ENCODE results near the gene R3HCC1L. TPM values are rescaled to one million over a fixed set of nuclear protein-coding genes. Genes with fewer than 3 reads are reported as not detected.

R3HCC1L gene
- 10 to 100 TPM; 21.7 to 23.3 TPM for total RNA-seq
- 44.0 to 63.9 reads per million in 2 donors for total RNA-seq

DNA sequence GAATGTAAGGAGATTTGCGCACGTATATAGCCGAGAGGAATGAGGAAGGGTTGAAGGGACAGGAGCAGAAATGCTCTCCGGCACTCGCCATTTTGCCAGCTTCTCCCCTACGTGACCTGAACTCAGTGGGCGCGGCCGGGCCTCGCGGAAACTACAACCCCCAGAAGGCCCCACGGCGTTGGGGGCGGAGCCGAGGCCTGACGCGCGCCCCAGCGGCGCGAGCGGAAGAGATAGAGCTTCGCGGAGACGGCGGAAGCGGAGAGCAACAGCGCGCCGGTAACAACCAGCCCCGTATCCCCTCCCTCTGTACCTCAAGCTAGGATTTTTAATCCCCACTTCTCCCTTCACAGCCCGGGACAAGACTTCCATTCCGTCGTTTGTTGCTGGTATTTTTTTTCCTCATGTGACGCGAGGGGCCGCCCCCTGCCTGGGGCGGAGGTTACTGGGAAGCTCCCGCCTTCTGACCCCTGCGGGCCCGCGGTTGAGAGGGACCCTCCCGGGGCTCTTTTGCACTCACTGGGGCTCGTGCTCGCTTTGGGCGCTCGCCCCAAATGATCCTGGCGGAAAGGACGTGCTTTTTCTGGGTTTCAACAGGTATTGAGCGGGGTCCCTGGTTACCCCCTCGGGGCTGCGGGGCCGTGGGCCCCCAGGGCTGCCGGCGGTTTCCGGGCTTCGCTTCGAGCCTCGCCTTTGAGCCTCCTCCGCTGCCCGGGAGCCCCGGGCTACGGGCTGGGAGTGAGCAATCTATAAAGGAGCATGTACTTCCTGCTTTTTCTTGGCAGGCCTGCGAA is at the start of gene R3HCC1L:
Gene R3HCC1L (plus strand): TSS at position 227 of the 791 bp plus-strand sequence. CDS start 73,458 bp downstream, outside the sequence.
- Mint-ChIP-seq H3K36me3 (ENCODE audit: low read depth) (no peaks in the 10 kb centered on the region), H3K4me1 (peaks cover 28% of the 10 kb centered on the region), H3K27me3 (peaks cover 8% of the 10 kb centered on the region), H3K4me3 (peak within 1 kb of the TSS; percentile 93), H3K27ac (peak within 1 kb of the TSS; percentile 86)
- no peaks in the 10 kb centered on the region for H3K9me3 ChIP-seq (ENCODE audit: control insufficient read depth, low read length, poor library complexity, severe bottlenecking)
- ATAC-seq, result peak; percentile 97
- DNase-seq, result peak; percentile 86 to 94 (median 87)

DNA sequence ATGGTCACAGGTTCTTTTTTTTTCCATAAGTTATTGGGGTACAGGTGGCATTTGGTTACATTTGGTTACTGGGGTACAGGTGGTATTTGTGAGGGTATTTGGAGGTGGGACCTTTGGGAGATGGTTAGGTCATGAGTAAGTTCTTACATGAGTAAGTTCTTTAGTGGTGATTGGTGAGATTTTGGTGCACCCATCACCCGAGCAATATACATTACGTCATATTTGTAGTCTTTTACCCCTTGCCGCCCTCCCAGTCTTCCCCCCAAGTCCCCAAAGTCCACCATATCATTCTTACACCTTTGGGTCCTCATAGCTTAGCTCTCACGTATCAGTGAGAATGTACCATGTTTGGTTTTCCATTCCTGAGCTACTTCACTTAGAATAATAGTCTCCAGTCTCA is 49.2 kb upstream of the R3HCC1L start:
- Mint-ChIP-seq H3K27ac (no peak overlapping the region), H3K27me3 (peaks cover 48% of the 10 kb centered on the region), H3K36me3 (ENCODE audit: low read depth) (peaks cover 5% of the 10 kb centered on the region), H3K4me1 (peaks cover 5% of the 10 kb centered on the region), H3K4me3 (no peak overlapping the region)
- ATAC-seq (no peak), DNase-seq (no peak)
- H3K9me3 ChIP-seq (ENCODE audit: control insufficient read depth, low read length, poor library complexity, severe bottlenecking), result no peaks in the 10 kb centered on the region

DNA sequence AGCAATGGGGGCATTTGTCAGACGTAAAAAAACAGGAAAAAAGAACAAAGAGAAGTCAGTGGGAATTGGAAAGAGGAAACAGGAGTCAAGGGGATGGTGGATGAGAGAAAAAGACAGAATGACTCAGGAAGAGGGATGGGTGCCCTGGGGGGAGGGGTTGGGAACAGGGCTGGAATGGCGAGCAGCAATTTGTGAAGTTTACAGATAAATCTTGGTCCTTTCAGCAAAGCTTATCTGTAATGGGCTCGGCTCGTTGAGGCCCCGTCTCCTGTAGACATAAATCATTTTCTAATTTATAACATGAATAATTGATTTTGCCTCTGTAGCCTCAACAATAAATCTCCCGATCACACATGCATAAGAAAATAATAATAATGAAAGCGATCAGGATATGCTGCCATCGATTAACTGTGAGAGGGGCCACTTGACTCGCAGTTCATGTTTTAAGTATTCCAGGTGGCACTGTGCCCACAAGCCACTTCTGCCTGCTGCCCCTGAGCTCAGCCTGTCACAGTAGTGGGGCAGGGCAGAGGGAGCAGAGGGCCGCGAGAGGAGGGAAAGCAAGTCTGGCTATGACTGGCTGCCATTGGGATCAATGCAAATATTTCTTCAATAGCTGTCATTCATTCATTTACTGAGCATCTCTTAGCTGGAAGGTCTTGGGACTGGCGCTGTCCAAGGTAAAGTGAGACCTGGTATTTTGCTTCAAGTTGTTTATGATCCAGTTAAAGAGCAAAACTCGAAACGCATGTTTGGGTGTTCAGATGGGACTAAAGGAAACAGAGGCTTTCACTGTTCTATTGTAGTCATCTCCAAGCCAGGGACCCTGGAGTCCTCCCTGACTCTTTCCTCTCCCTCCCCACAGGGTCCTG is 47.4 kb upstream of the R3HCC1L start:
- peaks cover 5% of the 10 kb centered on the region for H3K4me1 Mint-ChIP-seq
- no peak overlapping the region for H3K4me3 Mint-ChIP-seq
- H3K9me3 ChIP-seq (ENCODE audit: control insufficient read depth, low read length, poor library complexity, severe bottlenecking), result no peaks in the 10 kb centered on the region
- no peak for DNase-seq
- no peak overlapping the region for H3K27ac Mint-ChIP-seq
- peaks cover 46% of the 10 kb centered on the region for H3K27me3 Mint-ChIP-seq
- peaks cover 5% of the 10 kb centered on the region for H3K36me3 Mint-ChIP-seq (ENCODE audit: low read depth)
- no peak for ATAC-seq

DNA sequence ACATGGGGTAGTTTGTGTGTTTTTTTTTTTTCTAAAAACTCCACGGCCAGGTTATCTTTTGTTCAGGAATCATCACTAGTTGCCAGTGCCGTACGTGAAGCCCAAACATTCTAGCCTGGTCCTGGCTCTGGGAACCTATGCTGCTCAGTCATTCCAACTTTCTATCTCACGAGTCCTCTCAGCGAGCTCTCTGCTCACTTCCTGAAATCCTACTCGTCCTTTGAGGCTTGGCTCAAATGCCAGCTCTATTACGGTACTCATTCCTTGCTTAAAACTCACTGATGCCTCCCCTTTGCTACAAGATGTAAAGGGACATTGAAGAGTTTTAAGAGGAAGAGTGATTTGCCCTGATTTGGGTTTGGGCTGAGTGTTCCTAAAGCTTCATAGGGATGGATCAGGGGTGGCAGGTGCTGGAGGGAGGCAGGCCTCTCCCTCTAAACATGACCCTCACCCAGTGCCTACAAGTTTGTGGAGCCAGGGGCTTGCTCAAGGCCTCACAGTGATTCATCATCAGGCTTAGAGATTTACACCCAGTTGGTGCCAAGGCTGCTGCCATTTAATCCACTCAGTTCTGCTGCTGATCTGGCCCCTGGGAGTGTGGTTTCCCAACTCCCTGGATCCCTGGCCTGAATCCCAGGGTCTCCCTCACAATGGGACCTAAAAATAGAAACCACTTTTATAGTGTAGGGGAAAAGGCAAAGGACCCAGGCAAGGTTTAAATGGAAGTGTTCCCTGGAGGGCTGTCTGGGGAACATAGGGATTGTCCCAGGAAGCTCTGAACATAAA is 46.1 kb upstream of the R3HCC1L start:
- no peak for DNase-seq
- Mint-ChIP-seq H3K4me3 (no peak overlapping the region), H3K4me1 (peaks cover 5% of the 10 kb centered on the region), H3K27ac (peak overlapping the region; percentile 14), H3K36me3 (ENCODE audit: low read depth) (peaks cover 5% of the 10 kb centered on the region), H3K27me3 (peaks cover 43% of the 10 kb centered on the region)
- no peak for ATAC-seq
- no peaks in the 10 kb centered on the region for H3K9me3 ChIP-seq (ENCODE audit: control insufficient read depth, low read length, poor library complexity, severe bottlenecking)

DNA sequence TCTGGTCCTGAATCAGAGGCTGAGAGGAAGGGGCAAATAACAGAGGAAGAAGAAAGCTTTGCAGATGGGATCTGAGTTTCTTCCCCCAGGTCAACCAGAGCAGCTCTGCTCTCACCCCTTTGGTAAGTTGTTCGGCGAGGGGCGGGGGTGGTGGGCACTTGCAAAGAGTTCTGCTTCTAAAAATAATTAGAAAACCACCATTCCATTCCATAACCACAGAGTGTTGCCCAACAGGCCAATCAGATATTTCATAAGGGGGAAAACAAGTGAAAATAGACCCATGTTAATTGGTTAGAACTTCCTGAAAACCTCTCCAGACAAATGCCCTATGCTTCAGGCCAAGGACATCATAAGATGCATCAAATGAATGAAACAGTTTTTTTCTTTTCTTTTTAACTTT is 43.6 kb upstream of the R3HCC1L start:
- Mint-ChIP-seq H3K27ac (no peak overlapping the region), H3K27me3 (peaks cover 67% of the 10 kb centered on the region), H3K4me3 (no peak overlapping the region), H3K36me3 (ENCODE audit: low read depth) (peaks cover 10% of the 10 kb centered on the region), H3K4me1 (peaks cover 8% of the 10 kb centered on the region)
- ATAC-seq (no peak), DNase-seq (no peak)
- H3K9me3 ChIP-seq (ENCODE audit: control insufficient read depth, low read length, poor library complexity, severe bottlenecking), result no peaks in the 10 kb centered on the region

DNA sequence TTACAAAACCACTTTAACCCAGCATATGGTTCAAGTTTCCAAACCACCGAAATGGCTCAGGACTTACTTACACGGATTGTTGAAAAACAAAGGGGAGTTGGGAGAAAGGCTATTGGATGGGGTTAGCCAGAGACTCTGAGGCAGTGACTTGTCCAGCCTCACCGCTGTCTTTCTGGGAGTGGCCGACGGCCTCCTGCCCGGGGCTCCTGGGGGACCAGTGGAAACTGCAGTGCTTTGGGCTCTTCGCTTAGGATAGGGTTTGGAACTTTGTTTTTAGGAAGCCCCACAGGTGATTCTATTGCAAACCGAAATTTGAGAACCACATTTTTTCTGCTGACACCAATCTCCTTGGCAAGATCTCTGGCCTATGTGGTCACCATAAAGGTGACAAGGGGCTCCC is 38.1 kb upstream of the R3HCC1L start:
- H3K36me3 Mint-ChIP-seq (ENCODE audit: low read depth), result peaks cover 5% of the 10 kb centered on the region
- ATAC-seq, result no peak
- H3K4me3 Mint-ChIP-seq, result no peak overlapping the region
- peaks cover 5% of the 10 kb centered on the region for H3K4me1 Mint-ChIP-seq
- no peak for DNase-seq
- H3K27ac Mint-ChIP-seq, result no peak overlapping the region
- peaks cover 55% of the 10 kb centered on the region for H3K27me3 Mint-ChIP-seq
- H3K9me3 ChIP-seq (ENCODE audit: control insufficient read depth, low read length, poor library complexity, severe bottlenecking), result no peaks in the 10 kb centered on the region

DNA sequence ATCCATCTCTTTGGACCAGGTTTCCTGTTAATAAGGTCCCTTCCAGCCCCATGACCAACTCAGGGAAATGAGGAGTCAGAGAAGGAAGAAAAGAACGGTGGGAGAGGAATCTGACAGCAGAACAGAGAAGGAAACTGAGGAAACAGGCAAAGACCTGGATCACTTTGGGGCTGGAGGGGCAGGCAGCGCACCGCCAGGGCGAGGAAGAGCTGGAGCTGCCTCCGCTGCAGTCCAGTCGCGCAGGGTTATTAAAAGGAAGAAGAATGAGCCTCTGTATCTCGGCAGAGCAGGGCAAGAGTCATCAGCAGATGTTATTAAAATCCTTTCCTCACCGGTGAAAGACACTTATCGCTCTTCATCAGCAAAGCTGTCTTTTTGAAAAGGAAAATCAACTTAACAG is 37.7 kb upstream of the R3HCC1L start:
- Mint-ChIP-seq H3K36me3 (ENCODE audit: low read depth) (peaks cover 5% of the 10 kb centered on the region), H3K4me1 (peaks cover 5% of the 10 kb centered on the region), H3K4me3 (no peak overlapping the region), H3K27me3 (peaks cover 55% of the 10 kb centered on the region), H3K27ac (no peak overlapping the region)
- H3K9me3 ChIP-seq (ENCODE audit: control insufficient read depth, low read length, poor library complexity, severe bottlenecking), result no peaks in the 10 kb centered on the region
- no peak for DNase-seq
- no peak for ATAC-seq

DNA sequence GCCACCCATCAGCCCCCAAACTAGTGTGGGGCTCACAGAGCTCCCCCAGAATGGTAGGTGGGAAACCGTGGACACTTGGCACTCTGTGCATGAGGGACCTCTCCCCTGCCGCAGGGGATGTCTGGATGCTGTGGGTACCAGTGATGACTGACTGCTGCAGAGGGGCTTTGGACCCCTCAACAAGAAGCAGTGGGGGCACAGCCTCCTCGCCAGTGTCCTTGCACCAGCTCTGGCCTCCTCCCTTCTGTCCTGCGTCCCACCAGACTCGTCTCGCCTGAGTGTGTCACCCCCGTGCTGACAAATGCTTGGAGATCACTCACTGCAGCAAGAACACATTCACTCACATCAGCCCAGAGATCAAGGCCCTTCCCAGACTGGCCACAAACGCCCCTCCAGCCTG is 37.3 kb upstream of the R3HCC1L start:
- Mint-ChIP-seq H3K36me3 (ENCODE audit: low read depth) (peaks cover 5% of the 10 kb centered on the region), H3K27ac (no peak overlapping the region), H3K4me1 (peaks cover 5% of the 10 kb centered on the region), H3K4me3 (no peak overlapping the region), H3K27me3 (peaks cover 55% of the 10 kb centered on the region)
- no peaks in the 10 kb centered on the region for H3K9me3 ChIP-seq (ENCODE audit: control insufficient read depth, low read length, poor library complexity, severe bottlenecking)
- no peak for DNase-seq
- no peak for ATAC-seq

DNA sequence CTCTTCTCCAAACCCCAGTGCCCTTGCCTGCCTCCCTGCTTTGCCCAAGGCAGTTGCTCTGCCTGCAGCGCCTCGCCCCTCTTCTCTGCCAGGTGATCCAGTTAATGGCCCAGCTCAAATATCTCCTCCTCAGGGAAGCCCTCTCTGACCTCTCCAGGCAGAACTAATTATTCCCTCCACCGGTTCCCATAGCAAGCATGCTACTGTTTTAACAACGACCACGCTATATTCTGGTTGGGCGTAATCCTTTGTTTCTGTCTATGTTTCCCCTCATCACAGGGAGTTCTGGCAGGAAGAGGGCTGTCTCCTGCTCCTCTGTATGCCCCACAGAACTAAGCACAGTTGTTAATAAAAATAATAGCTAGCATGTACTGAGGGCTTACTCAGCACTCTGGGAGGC is 36.8 kb upstream of the R3HCC1L start:
- H3K36me3 Mint-ChIP-seq (ENCODE audit: low read depth), result peaks cover 5% of the 10 kb centered on the region
- peaks cover 55% of the 10 kb centered on the region for H3K27me3 Mint-ChIP-seq
- H3K4me3 Mint-ChIP-seq, result no peak overlapping the region
- no peak for DNase-seq
- no peak for ATAC-seq
- H3K9me3 ChIP-seq (ENCODE audit: control insufficient read depth, low read length, poor library complexity, severe bottlenecking), result no peaks in the 10 kb centered on the region
- H3K27ac Mint-ChIP-seq, result no peak overlapping the region
- H3K4me1 Mint-ChIP-seq, result peaks cover 5% of the 10 kb centered on the region

DNA sequence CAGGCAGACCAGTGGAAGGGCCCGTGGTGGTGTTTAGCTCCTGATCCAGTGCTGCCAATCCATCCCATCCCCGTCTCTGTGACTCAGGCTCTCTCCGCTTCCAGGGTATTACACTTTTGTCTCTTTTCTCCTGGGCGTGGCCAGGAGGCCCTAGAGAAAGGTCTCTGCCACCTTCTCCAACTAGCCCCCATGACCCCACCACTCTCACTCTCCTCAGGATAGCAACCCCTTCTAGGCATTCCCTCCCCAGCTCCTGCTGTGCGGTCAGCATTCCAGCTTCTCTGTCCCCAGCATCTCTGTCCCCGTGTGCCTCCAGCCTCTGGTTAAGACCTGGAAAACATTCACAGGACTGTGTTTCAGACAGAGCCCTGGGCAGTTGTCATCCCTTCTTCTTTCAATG is 36.2 kb upstream of the R3HCC1L start:
- no peaks in the 10 kb centered on the region for H3K9me3 ChIP-seq (ENCODE audit: control insufficient read depth, low read length, poor library complexity, severe bottlenecking)
- DNase-seq, result no peak
- Mint-ChIP-seq H3K27me3 (peaks cover 49% of the 10 kb centered on the region), H3K27ac (no peak overlapping the region), H3K4me3 (no peak overlapping the region), H3K36me3 (ENCODE audit: low read depth) (peaks cover 5% of the 10 kb centered on the region), H3K4me1 (peaks cover 5% of the 10 kb centered on the region)
- no peak for ATAC-seq

DNA sequence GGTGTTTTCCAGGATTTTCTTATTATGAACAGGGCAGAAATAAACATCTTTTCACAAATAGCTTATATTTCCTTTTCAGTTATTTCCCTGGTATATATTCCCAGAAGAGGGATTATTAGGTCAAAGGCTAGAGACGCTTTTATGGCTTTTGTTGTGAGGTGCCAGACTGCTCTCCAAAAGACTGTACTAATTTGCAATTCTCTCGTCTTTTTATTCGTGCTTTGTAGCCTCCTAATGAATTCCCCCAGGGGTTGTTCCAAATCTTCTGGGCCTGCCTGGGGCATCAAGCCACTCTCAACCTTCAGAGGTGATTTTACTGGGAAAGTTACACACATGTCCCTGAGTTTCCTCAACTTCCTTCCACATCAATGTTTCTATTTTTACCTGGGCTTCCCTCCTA is 34.0 kb upstream of the R3HCC1L start:
- H3K36me3 Mint-ChIP-seq (ENCODE audit: low read depth), result no peaks in the 10 kb centered on the region
- no peak overlapping the region for H3K27ac Mint-ChIP-seq
- no peaks in the 10 kb centered on the region for H3K9me3 ChIP-seq (ENCODE audit: control insufficient read depth, low read length, poor library complexity, severe bottlenecking)
- DNase-seq (no peak), ATAC-seq (no peak)
- H3K4me1 Mint-ChIP-seq, result peaks cover 2% of the 10 kb centered on the region
- H3K4me3 Mint-ChIP-seq, result no peak overlapping the region
- H3K27me3 Mint-ChIP-seq, result peaks cover 27% of the 10 kb centered on the region

DNA sequence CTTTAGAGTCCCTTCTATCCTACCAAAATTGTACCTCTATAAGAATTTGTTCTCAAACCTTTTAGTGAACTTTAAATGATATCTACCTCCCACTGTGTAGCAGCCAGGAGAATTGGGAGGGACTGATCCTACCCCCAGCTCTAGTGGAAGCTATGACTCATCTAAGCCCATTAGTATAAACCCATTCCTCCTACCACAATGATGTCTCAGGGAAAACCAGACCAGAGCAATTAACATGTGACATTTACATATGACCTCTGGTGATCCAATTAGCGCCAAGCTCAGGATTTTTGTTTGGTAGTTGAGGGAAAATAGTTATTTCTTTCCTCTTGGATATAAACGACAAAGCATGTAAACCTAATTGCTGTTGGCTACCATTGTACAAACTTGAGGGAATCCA is 33.1 kb upstream of the R3HCC1L start:
- no peak overlapping the region for H3K27ac Mint-ChIP-seq
- H3K4me1 Mint-ChIP-seq, result peaks cover 2% of the 10 kb centered on the region
- DNase-seq (no peak), ATAC-seq (no peak)
- no peaks in the 10 kb centered on the region for H3K9me3 ChIP-seq (ENCODE audit: control insufficient read depth, low read length, poor library complexity, severe bottlenecking)
- H3K36me3 Mint-ChIP-seq (ENCODE audit: low read depth), result no peaks in the 10 kb centered on the region
- no peak overlapping the region for H3K4me3 Mint-ChIP-seq
- peaks cover 19% of the 10 kb centered on the region for H3K27me3 Mint-ChIP-seq

DNA sequence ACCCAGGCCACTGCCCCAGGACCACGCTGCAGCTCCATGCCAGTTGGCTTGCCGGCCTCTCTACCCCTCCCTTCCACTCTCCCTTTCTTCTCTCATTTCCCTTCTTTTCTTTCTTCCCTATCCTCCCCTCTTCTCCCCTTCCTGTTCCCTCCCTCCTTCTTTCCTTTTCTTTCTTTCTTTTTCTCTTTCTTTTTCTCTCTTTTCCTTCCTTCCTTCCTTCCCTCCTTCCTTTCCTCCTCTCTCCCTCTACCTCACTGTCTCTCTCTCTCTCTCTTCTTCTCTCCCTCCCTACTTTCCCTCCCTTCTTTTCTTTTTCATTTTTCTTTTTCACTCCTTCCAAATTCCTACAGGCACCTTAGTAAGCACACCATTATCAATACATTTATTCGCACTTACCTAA is 30.3 kb upstream of the R3HCC1L start:
- Mint-ChIP-seq H3K4me3 (no peak overlapping the region), H3K36me3 (ENCODE audit: low read depth) (peaks cover 2% of the 10 kb centered on the region), H3K27me3 (peaks cover 15% of the 10 kb centered on the region), H3K4me1 (no peaks in the 10 kb centered on the region), H3K27ac (no peak overlapping the region)
- ATAC-seq, result no peak
- H3K9me3 ChIP-seq (ENCODE audit: control insufficient read depth, low read length, poor library complexity, severe bottlenecking), result no peaks in the 10 kb centered on the region
- DNase-seq, result no peak

All from T-helper 17 cell (primary cell).